Uterine smooth muscle cell (primary cell): ENCODE data around the gene CALHM1. TPM values are rescaled to one million over a fixed set of nuclear protein-coding genes. Genes with fewer than 3 reads are reported as not detected.

Source experiments
- total RNA-seq: library from RNA; depleted of rRNA; stranded (reverse); fragments of >200 nt; gene quantifications from 2 replicates; pipeline ENCODE4 v1.2.3, GENCODE V29; 2014

Gene CALHM1
- not detected in 2 replicates for total RNA-seq

GRCh38 chr10:103458720-103459119 lies at the start of gene CALHM1:
TSS of gene CALHM1 (minus strand) at chr10:103458900. CDS start at chr10:103458751, 149 bp downstream.

GRCh38 chr10:103493362-103493915 lies 34.7 kb upstream of the CALHM1 start, which contains the start of gene NEURL1:
TSS of gene NEURL1 (plus strand) at chr10:103493705. CDS start at chr10:103494388, 683 bp downstream.

GRCh38 chr10:103479135-103479534 lies 20.4 kb upstream of the CALHM1 start, which contains the start of gene CALHM3:
TSS of gene CALHM3 (minus strand) at chr10:103479240. CDS start at chr10:103479032, 208 bp downstream.

GRCh38 chr10:103451831-103452505 lies 6.7 kb downstream of the CALHM1 start, which contains the start of gene CALHM2:
TSS of gene CALHM2 (minus strand) at chr10:103452370. CDS start at chr10:103449941, 2,429 bp downstream.

Other genes with a start within 250 kb of the CALHM1 start
- under 0.01 and 0.11 TPM in 2 replicates for gene RPEL1, start 213.0 kb downstream of the CALHM1 start, total RNA-seq
- gene INA, start 181.8 kb downstream of the CALHM1 start, total RNA-seq: 0.50 and 1.3 TPM in 2 replicates
- 12.0 and 21.0 TPM in 2 replicates for gene PCGF6, start 107.8 kb downstream of the CALHM1 start, total RNA-seq
- 4.2 and 7.7 TPM in 2 replicates for gene TAF5, start 90.9 kb downstream of the CALHM1 start, total RNA-seq
- gene ATP5MK, start 62.4 kb downstream of the CALHM1 start, total RNA-seq: 184 and 196 TPM in 2 replicates
- gene PDCD11, start 62.3 kb downstream of the CALHM1 start, total RNA-seq: 37.2 and 49.6 TPM in 2 replicates
- gene CALHM2, start 6.5 kb downstream of the CALHM1 start, total RNA-seq: 14.6 and 19.7 TPM in 2 replicates
- not detected in 2 replicates for gene CALHM3, start 20.3 kb upstream of the CALHM1 start, total RNA-seq
- 0.22 and 1.00 TPM in 2 replicates for gene NEURL1, start 34.8 kb upstream of the CALHM1 start, total RNA-seq